Skeletal muscle satellite cell (primary cell): ENCODE results near the gene PWP2.

Source experiments
- H3K27me3 ChIP-seq: 2 replicates; pipeline ENCODE4 v1.7.0; 2013; ENCODE audit warnings: low read length; ENCODE audit not compliant: control insufficient read depth, insufficient read depth
- H3K36me3 ChIP-seq: 2 replicates; pipeline ENCODE4 v1.7.0; 2013; ENCODE audit warnings: mild to moderate bottlenecking, control low read depth, low read length; ENCODE audit not compliant: insufficient read depth
- H3K4me1 ChIP-seq: 2 replicates; pipeline ENCODE4 v1.7.0; 2013; ENCODE audit warnings: low read length; ENCODE audit not compliant: control insufficient read depth, insufficient read depth
- H3K4me2 ChIP-seq: 2 replicates; pipeline ENCODE4 v1.7.0; 2013; ENCODE audit warnings: mild to moderate bottlenecking, low read length
- H3K4me3 ChIP-seq: 2 replicates; pipeline ENCODE4 v1.7.0; 2013; ENCODE audit warnings: low read length
- H3K9ac ChIP-seq: 2 replicates; pipeline ENCODE4 v1.7.0; 2013; ENCODE audit warnings: mild to moderate bottlenecking, low read depth, low read length, moderate library complexity
- H3K9me3 ChIP-seq: replicated peaks from 2 replicates; pipeline ENCODE4 v1.7.0; 2013; ENCODE audit warnings: mild to moderate bottlenecking, control low read depth, low read length

The PWP2 gene

DNA sequence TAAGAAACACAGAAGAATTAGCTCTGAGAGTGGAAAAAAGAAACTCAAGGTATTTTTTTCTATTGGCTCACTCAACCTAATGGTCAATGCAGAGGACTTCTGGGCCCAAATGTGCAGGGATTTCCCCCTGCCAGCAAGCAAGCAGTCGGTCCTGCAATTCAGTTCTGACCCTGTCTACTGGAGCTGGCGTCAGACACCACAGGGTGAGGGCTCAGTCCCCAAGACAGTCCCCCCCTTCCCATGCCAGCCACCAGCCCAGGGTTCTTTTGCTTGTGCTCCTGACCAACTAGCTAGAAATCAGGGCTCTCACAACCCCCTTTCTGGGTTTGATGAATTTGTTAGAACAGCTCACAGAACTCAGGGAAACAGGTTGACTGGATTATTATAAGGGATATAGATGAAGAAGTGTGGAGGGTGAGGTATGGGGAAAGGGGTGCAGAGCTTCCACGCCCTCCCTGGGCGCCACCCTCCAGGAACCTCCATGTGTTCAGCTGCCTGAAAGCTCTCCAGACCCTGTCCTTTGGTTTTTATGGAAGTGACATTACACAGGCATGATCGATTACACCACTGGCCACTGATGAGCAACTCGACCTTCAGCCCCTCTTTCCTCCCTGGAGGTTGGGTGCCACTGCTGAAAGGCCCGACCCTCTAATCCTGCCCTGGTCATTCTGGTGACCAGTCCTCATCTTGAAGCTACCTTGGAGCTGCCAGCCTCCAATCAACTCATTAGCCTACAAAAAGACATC lies 22.5 kb upstream of the PWP2 start:
- Histone ChIP-seq H3K4me2 (no peak overlapping the region), H3K9ac (no peak overlapping the region), H3K4me3 (no peak overlapping the region), H3K36me3 (peaks cover 81% of the 10 kb centered on the region), H3K27me3 (no peaks in the 10 kb centered on the region), H3K9me3 (no peaks in the 10 kb centered on the region), H3K4me1 (no peaks in the 10 kb centered on the region)

DNA sequence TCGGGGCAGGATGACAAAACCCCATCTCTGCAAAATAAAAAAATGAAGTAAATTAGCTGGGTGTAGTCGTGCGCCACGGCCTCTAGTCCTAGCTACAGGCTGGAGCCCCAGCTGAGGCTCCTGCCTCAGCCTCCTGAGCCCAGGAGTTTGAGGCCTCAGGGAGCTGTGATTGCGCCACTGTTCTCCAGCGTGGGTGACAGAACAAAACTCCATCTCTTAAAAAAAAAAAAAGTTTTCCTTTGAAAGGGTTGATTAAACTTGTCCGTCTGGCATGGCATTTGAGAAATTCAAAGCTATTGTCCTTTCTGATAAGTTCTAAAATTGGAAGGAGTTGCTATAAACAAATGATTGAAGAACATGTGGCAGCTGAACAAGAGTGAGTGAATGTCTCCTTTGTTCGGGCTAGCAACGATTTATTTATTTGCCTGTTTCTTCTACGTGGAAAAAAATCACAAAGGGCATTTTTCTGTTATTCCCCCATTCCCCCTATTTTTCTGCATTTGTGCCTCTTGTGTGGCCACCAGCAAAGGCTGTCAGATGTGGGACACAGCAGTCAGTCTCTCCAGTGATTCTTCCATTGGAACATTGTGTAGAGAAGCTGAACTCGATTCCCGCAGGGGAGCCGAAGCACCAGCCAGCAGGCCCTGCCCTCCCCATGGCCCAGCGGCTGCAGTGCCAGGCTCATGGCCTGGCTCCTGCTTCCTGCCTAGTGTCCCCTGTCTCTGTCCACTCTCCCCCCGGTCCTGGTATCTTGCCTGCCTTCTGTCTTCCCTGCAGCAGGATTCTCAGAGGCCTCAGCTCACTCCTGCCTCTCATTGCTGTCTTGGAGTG lies 21.5 kb upstream of the PWP2 start:
- H3K4me2 ChIP-seq = no peak overlapping the region
- no peaks in the 10 kb centered on the region for H3K9me3 ChIP-seq
- no peaks in the 10 kb centered on the region for H3K27me3 ChIP-seq
- peaks cover 85% of the 10 kb centered on the region for H3K36me3 ChIP-seq
- H3K4me3 ChIP-seq = no peak overlapping the region
- no peak overlapping the region for H3K9ac ChIP-seq
- no peaks in the 10 kb centered on the region for H3K4me1 ChIP-seq

DNA sequence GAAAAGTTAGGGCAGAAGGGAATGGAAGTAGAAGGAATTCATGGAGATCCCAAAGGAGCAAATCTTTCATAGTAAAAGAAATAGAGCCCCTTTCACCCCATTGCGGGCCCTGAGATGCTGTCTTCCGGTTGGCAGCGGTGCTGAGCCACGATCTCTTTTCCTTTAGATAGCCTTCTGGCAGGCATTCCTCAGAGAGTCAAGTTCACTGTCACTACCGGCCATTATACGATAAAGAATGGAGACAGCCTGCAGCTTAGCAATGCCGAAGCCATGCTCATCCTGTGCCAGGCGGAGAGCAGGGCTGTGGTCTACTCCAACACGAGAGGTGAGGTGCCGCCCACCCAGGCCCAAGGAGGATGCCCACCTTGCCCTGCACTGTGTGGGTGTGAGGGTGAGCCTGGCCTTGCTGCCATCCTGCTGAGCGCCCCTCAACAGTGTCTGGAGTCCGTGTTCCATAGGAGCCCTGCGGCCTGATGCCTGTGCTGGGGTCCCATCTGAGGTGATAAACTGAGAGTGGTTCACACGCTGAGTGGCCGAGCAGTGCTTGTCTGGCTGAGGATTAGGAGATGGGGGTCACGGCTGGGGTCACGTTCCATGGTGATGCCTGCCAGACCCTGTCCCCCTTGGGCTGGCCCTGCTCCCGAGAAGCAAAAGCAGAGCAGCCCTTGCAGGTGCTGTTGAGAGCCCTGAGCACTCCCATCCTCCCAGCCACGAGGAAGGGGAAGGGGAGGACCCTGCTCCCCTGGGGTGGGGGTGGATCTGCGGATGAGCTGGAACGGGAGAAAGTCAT lies 20.4 kb upstream of the PWP2 start:
- Histone ChIP-seq H3K9me3 (no peaks in the 10 kb centered on the region), H3K9ac (no peak overlapping the region), H3K27me3 (no peaks in the 10 kb centered on the region), H3K4me3 (no peak overlapping the region), H3K4me1 (no peaks in the 10 kb centered on the region), H3K36me3 (peaks cover 85% of the 10 kb centered on the region), H3K4me2 (no peak overlapping the region)

DNA sequence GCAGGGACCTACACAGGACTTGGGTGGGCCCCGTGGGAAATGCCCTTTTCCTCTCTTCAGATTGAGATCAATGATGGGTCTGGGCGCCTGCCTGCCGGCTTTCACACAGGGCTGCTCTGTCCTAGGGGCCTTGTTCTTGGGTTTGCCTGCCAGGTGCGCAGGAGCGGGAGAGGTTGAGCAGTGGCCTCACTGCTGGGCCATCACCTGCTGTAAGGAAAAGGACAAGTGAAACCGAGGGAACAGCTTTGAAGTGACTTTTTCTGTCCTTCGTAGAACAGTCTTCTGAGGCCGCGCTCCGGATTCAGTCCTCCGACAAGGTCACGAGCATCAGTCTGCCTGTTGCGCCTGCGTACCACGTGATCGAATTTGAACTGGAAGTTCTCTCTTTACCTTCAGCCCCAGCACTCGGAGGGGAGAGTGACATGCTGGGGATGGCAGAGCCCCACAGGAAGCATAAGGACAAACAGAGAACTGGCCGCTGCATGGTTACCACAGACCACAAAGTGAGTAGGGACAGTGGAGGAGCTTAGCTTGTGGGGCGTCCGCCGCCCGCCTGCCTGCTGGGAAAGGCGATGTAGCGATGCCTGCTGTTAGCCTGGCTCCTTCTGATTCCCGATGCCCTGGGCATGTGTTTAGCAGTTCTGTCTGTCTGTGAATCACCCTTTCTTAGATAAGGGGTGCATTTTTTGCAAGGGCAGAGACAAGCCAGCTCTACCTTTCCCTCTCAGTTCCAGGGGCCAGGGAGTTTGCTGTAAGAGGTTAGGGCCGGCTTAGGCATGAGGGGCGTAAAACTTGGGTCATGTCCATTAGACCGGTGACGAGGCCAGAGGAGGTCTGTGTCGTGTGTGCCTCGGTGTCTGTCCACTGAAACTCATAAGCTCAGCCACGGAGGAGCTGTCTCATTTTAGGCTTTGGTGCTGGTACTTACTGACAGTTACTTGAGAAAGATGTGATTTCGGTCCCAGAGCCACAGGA lies 19.5 kb upstream of the PWP2 start:
- H3K9ac ChIP-seq = no peak overlapping the region
- no peaks in the 10 kb centered on the region for H3K27me3 ChIP-seq
- peaks cover 81% of the 10 kb centered on the region for H3K36me3 ChIP-seq
- no peaks in the 10 kb centered on the region for H3K9me3 ChIP-seq
- no peak overlapping the region for H3K4me3 ChIP-seq
- no peak overlapping the region for H3K4me2 ChIP-seq
- H3K4me1 ChIP-seq = no peaks in the 10 kb centered on the region

DNA sequence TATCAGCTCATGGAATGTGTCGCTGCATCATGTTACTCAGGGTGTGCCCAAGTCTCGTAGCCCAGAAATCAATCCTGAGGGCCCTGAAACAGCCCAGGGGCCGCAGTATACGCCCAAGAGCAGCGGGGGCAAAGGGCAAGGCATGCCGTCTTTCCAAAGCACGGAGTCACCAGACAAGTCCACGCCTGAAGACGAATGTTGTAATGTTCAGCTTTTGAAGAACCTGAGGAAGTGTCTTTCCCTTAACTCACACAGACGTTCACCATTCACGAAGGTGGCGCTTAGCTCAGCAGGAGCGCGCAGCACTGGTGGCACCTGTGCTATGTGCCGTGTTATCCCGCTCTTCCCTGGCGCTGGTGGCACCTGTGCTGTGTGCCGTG lies 18.8 kb upstream of the PWP2 start:
- no peak overlapping the region for H3K9ac ChIP-seq
- H3K9me3 ChIP-seq = no peaks in the 10 kb centered on the region
- H3K4me3 ChIP-seq = no peak overlapping the region
- H3K36me3 ChIP-seq = peaks cover 74% of the 10 kb centered on the region
- H3K4me2 ChIP-seq = no peak overlapping the region
- no peaks in the 10 kb centered on the region for H3K27me3 ChIP-seq
- no peaks in the 10 kb centered on the region for H3K4me1 ChIP-seq

DNA sequence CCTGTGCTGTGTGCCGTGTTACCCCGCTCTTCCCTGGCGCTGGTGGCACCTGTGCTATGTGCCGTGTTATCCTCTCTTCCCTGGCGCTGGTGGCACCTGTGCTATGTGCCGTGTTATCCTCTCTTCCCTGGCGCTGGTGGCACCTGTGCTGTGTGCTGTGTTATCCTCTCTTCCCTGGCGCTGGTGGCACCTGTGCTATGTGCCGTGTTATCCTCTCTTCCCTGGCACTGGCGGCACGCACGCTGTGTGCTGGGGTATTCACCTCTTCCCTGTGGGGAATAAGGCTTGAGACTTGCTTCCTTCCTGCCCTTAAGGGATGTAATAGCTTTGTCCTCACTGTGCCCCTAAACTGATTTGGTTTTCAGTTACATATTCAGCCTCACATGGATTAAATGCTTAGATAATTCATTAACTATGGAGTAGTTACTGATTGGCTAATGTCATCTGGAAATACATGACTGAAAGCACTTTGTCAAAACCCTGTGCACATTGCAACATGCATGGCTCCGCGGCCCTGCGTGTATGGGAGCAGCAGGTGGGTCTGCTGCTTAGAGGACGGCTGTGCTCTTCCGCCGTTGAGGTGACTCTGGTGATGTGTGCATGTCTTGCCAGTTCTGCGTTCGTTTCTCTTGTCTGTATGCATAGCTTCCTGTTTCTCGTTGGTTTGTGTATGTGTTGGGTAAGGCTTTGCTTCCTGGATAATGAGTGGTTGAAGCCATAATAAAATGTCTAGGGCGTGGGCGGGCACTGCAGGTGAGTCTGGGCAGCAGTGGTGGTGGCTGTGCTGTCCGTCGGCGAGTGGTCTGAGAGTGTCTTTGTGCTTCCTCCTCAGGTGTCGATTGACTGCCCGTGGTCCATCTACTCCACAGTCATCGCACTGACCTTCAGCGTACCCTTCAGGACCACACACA lies 17.9 kb upstream of the PWP2 start:
- Histone ChIP-seq H3K9me3 (no peaks in the 10 kb centered on the region), H3K27me3 (no peaks in the 10 kb centered on the region), H3K36me3 (peaks cover 66% of the 10 kb centered on the region), H3K4me3 (no peak overlapping the region), H3K9ac (no peak overlapping the region), H3K4me2 (no peak overlapping the region), H3K4me1 (no peaks in the 10 kb centered on the region)

DNA sequence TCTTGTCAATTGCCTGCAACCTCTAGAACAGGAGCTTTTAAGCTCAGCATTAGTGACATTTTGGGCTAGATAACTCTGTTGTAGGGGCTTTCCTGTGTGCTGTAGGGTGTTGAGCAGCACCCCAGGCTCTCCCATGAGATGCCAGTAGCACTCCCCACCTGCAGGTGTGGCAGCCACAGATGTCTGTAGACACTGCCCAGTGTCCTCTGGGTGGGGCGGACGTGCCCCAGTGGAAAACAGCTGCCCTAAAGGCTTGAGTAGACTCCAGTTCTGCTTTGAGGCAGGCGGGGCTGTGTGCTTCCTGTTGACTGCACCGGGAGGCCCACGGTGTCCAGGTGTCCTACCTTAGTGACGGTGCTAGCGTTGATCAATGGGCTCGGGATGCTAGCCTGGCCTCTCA lies 16.9 kb upstream of the PWP2 start:
- Histone ChIP-seq H3K27me3 (no peaks in the 10 kb centered on the region), H3K36me3 (peaks cover 60% of the 10 kb centered on the region)

DNA sequence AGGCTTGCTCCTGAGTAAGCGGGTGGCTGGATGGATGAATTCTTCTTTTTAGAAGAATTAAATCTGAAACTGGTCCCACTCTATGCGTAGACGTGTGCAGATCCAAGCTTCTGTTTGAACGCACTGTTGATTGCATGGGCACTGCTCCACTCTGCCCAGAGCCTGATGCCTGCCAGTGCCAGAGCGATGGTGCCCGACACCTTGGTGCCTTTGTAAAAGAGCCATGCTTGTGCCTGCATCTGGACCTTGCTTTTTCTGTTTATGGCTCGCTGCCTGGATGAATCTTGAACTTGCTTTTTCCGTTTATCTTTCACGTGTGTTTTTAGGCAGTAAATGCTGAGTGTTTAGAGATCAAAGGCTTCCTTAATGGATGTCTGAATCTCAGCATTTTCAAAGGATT lies 15.0 kb upstream of the PWP2 start:
- H3K36me3 ChIP-seq = peaks cover 44% of the 10 kb centered on the region
- H3K9ac ChIP-seq = no peak overlapping the region
- peaks cover 4% of the 10 kb centered on the region for H3K4me1 ChIP-seq

More for the DNA sequence above, 16.9 kb upstream of the PWP2 start:
- Histone ChIP-seq H3K4me2 (no peak overlapping the region), H3K4me3 (no peak overlapping the region), H3K9me3 (no peaks in the 10 kb centered on the region), H3K4me1 (peaks cover 1% of the 10 kb centered on the region), H3K9ac (no peak overlapping the region)

DNA sequence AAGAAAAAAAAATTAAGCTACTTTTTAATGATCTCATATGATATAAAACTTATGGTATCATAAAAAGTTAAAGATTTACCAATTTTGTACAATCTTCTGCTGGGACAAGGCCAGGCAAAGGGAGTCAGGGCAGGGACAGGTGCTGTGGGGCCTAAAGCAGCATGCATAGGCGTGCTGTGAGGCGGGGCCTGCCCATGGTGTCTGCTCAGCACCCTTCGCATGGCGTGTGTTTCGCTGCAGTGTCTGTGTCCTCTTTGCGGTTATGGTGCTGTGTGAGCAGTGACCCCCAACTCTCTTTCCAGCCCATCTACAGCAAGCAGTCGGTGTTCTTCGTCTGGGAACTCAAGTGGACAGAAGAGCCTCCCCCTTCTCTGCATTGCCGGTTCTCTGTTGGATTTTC lies 13.4 kb upstream of the PWP2 start:
- no peak overlapping the region for H3K4me2 ChIP-seq
- H3K4me1 ChIP-seq = peaks cover 4% of the 10 kb centered on the region
- H3K9ac ChIP-seq = no peak overlapping the region
- no peaks in the 10 kb centered on the region for H3K9me3 ChIP-seq
- no peak overlapping the region for H3K4me3 ChIP-seq
- H3K27me3 ChIP-seq = no peaks in the 10 kb centered on the region
- peaks cover 29% of the 10 kb centered on the region for H3K36me3 ChIP-seq

More for the DNA sequence above, 15.0 kb upstream of the PWP2 start:
- Histone ChIP-seq H3K27me3 (no peaks in the 10 kb centered on the region), H3K9me3 (no peaks in the 10 kb centered on the region), H3K4me2 (no peak overlapping the region), H3K4me3 (no peak overlapping the region)

DNA sequence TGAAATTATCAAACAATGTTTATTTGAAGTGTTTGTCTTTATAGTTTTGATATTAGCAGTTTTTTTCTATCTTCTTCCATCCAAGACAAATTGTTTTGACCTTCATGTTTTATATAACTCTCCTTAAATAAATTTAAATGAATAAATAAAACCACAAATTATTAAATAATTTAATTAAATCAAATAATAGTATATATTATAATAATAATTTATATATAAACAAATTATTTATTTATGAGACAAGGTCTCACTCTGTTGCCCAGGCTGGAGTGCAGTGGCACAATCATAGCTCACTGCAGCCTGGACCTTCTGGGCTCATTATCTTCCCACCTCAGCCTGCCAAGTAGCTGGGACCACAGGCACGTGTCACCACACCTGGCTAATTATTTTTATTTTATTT lies 12.4 kb upstream of the PWP2 start:
- H3K4me3 ChIP-seq = no peak overlapping the region
- no peak overlapping the region for H3K4me2 ChIP-seq
- H3K27me3 ChIP-seq = no peaks in the 10 kb centered on the region
- H3K36me3 ChIP-seq = peaks cover 20% of the 10 kb centered on the region
- H3K4me1 ChIP-seq = peaks cover 4% of the 10 kb centered on the region
- no peaks in the 10 kb centered on the region for H3K9me3 ChIP-seq
- H3K9ac ChIP-seq = no peak overlapping the region
